ENCODE measurements around the gene TSHZ2. TPM values are rescaled to one million over a fixed set of nuclear protein-coding genes. Genes with fewer than 3 reads are reported as not detected.
A peak's percentile ranks its signal among the peaks of the same experiment; 100 is the strongest.

The TSHZ2 gene
- total RNA-seq, 1 experiment from 2014 or later: 2.3 TPM

- Mint-ChIP-seq H3K9me3 (ENCODE audit: unreplicated experiment) (no peaks in the 10 kb centered on the region), H3K27ac (ENCODE audit: low read depth, unreplicated experiment) (no peak overlapping the region), H3K36me3 (ENCODE audit: insufficient read depth, unreplicated experiment) (no peaks in the 10 kb centered on the region), H3K27me3 (ENCODE audit: insufficient read depth, unreplicated experiment) (no peaks in the 10 kb centered on the region), H3K4me3 (ENCODE audit: unreplicated experiment) (no peak overlapping the region), H3K4me1 (ENCODE audit: insufficient read depth, unreplicated experiment) (no peaks in the 10 kb centered on the region)
- TF ChIP-seq CTCF (IDR thresholded peaks at IDR 0.05; ENCODE audit: unreplicated experiment): no peak
- BruUV-seq (replicated peaks): no TSS peak
- intact Hi-C loops (cut with micrococcal nuclease): no loop called here
- no peak for DNase-seq (ENCODE audit: unreplicated experiment)
- POLR2A ChIA-PET: no interaction called here
- CTCF ChIA-PET: interaction anchor here (0.6 to 1.5 kb wide), 3 partner anchors 11 to 784 kb away, joined by 3 to 4 read pairs (median 3); no protein-coding TSS in a partner anchor
Observed at GRCh38 chr20:53376021-53376420, 403.9 kb downstream of the TSHZ2 start.

GRCh38 chr20:53379014-53379832, 407.1 kb downstream of the TSHZ2 start:
- Mint-ChIP-seq H3K4me1 (ENCODE audit: insufficient read depth, unreplicated experiment) (no peaks in the 10 kb centered on the region), H3K27me3 (ENCODE audit: insufficient read depth, unreplicated experiment) (no peaks in the 10 kb centered on the region), H3K27ac (ENCODE audit: low read depth, unreplicated experiment) (no peak overlapping the region), H3K9me3 (ENCODE audit: unreplicated experiment) (no peaks in the 10 kb centered on the region), H3K4me3 (ENCODE audit: unreplicated experiment) (no peak overlapping the region), H3K36me3 (ENCODE audit: insufficient read depth, unreplicated experiment) (no peaks in the 10 kb centered on the region)
- POLR2A ChIA-PET: no interaction called here
- DNase-seq (ENCODE audit: unreplicated experiment): no peak
- CTCF ChIA-PET: no interaction called here
- intact Hi-C loops (cut with micrococcal nuclease): no loop called here
- no peak for TF ChIP-seq CTCF (IDR thresholded peaks at IDR 0.05; ENCODE audit: unreplicated experiment)
- no TSS peak for BruUV-seq (replicated peaks)

DNA sequence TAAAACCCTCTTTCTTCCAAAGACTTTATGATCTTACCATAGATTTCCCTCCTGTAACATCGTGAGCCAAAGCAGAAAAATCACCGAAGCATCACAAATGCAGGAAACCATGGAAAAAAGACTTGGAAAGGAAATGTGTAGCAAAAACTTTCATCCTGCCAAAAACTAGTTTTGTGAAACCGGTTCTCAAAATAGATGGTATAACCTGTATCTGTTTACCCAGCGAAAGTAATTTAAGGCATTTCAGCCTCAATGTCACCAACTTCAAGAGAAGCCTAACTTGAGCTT, 407.6 kb downstream of the TSHZ2 start:
- POLR2A ChIA-PET: no interaction called here
- CTCF ChIA-PET: interaction anchor here (1.2 kb wide), 1 partner anchor 19 kb away, joined by 4 read pairs; no protein-coding TSS in a partner anchor
- TF ChIP-seq CTCF (IDR thresholded peaks at IDR 0.05; ENCODE audit: unreplicated experiment): no peak
- no peak for DNase-seq (ENCODE audit: unreplicated experiment)
- no peaks in the 10 kb centered on the region for H3K36me3 Mint-ChIP-seq (ENCODE audit: insufficient read depth, unreplicated experiment)
- no peak overlapping the region for H3K27ac Mint-ChIP-seq (ENCODE audit: low read depth, unreplicated experiment)
- H3K9me3 Mint-ChIP-seq (ENCODE audit: unreplicated experiment): no peaks in the 10 kb centered on the region
- no peak overlapping the region for H3K4me3 Mint-ChIP-seq (ENCODE audit: unreplicated experiment)
- intact Hi-C loops (cut with micrococcal nuclease): no loop called here
- no TSS peak for BruUV-seq (replicated peaks)
- H3K27me3 Mint-ChIP-seq (ENCODE audit: insufficient read depth, unreplicated experiment): no peaks in the 10 kb centered on the region
- H3K4me1 Mint-ChIP-seq (ENCODE audit: insufficient read depth, unreplicated experiment): no peaks in the 10 kb centered on the region

GRCh38 chr20:53381568-53382262, 409.6 kb downstream of the TSHZ2 start:
- no peak overlapping the region for H3K4me3 Mint-ChIP-seq (ENCODE audit: unreplicated experiment)

More at GRCh38 chr20:53381568-53382262, 409.6 kb downstream of the TSHZ2 start:
- peak; percentile 9 for TF ChIP-seq CTCF (IDR thresholded peaks at IDR 0.05; ENCODE audit: unreplicated experiment)
- CTCF ChIA-PET: interaction anchor here (0.7 to 1.0 kb wide), 2 partner anchors 13 to 106 kb away, joined by 3 read pairs; no protein-coding TSS in a partner anchor
- no peaks in the 10 kb centered on the region for H3K4me1 Mint-ChIP-seq (ENCODE audit: insufficient read depth, unreplicated experiment)
- POLR2A ChIA-PET: no interaction called here
- no TSS peak for BruUV-seq (replicated peaks)
- no peaks in the 10 kb centered on the region for H3K36me3 Mint-ChIP-seq (ENCODE audit: insufficient read depth, unreplicated experiment)
- no peaks in the 10 kb centered on the region for H3K27me3 Mint-ChIP-seq (ENCODE audit: insufficient read depth, unreplicated experiment)
- H3K9me3 Mint-ChIP-seq (ENCODE audit: unreplicated experiment): no peaks in the 10 kb centered on the region
- H3K27ac Mint-ChIP-seq (ENCODE audit: low read depth, unreplicated experiment): no peak overlapping the region
- no peak for DNase-seq (ENCODE audit: unreplicated experiment)
- intact Hi-C loops (cut with micrococcal nuclease): no loop called here
